Activated CD8-positive, alpha-beta memory T cell treated with anti-CD3 and anti-CD28 coated beads for 36 hours (primary cell): ENCODE measurements around the gene DDX60. TPM values are rescaled to one million over a fixed set of nuclear protein-coding genes. Genes with fewer than 3 reads are reported as not detected.
"Not testable (repeated sequence)": the region's sequence is repeated elsewhere in the genome, so short reads cannot be mapped to it uniquely, and the experiment has no call there.

Experiments used
- CTCF ChIA-PET: fragments of 350-600 bp; sonication (Branson Sonifier 250); formaldehyde crosslinking; loops from one replicate; lab custom pipeline; 2021; ENCODE audit warnings: antibody characterized with exemption; lab: Charles Lee
- POLR2A ChIA-PET: fragments of 350-600 bp; sonication (Branson Sonifier 250); formaldehyde crosslinking; loops from one replicate; lab custom pipeline; 2021; ENCODE audit warnings: antibody characterized with exemption; lab: Charles Lee
- total RNA-seq, 2 experiments: library from RNA; stranded (reverse); gene quantifications; one replicate each; pipeline ENCODE4 v1.2.3, GENCODE V29; 2021

DDX60 gene
- total RNA-seq, 2 experiments from 2014 or later, result 2.3 to 2.6 TPM

- ChIA-PET POLR2A (interaction anchor here (1.6 kb wide), 1 partner anchor 13 kb away, joined by 4 read pairs; no protein-coding TSS in a partner anchor), CTCF (interaction anchor here (1.0 kb wide), 1 partner anchor 12 kb away, joined by 3 read pairs; no protein-coding TSS in a partner anchor)
Measured at GRCh38 chr4:168304744-168305459, 13.7 kb downstream of the DDX60 start.

DNA sequence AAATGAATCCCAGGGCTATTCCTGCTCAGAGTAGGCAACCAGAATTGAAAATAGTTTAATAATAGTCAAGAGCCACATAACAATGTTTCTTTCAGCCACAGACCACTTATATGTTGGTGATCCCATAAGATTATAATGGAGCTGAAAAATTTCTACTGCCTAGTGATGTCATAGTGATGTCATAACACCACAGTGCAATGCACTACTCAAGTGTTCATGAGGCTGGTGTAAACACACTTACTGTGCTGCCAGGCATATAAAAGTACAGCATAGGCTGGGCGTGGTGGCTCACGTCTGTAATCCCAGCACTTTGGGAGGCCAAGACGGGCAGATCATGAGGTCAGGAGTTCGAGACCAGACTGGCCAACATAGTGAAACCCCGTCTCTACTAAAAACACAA is 15.1 kb downstream of the DDX60 start:
- CTCF ChIA-PET, result interaction anchor here (0.7 kb wide), 1 partner anchor 482 kb away, joined by 3 read pairs; no protein-coding TSS in a partner anchor
- POLR2A ChIA-PET, result not testable (repeated sequence)

DNA sequence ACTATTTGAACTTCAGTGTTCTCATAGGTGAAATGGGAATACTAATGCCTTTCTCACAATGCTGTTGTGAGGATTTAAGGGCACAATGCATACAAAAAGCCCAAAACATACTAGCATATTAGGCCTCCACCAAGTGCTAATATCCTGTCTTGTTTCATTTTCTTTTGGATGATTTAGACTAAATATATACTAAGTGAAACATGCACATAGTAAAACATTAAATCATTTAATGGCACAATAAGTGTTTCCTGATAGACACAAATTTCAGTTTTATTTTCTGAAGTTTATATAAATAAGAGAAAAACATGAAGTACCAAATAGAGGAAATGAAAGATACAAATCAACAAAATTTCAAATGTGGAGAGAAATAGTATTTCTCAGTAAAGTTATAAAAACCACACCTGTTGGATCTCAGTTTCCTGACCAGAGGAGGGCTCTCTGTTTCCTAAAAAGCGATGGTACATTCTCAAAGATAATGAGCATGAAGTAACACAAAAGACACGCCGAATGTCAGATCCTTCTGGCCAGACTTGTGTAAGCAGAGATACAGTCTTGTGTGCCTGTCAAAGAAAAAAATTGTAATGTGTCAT is 25.1 kb downstream of the DDX60 start:
- ChIA-PET POLR2A (no interaction called here), CTCF (no interaction called here)

DNA sequence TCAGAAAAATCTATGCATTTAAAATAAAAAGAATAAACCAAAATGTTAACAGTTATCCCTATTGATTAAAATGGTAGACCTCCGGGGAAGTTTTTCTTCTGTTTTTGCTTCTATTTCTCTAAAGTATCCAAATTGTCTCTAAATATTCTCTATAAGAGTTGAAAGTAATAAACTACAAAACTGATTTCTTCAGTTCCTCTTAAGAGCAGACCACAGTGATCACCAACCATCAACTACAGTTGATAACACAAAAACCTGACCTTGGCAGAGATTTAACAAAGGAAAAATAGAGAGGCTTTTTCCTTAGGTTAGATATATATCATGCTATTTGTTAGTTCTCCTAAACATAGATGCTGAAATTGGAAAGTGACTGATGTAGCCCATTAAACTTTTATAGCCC is 27.3 kb downstream of the DDX60 start:
- ChIA-PET CTCF (no interaction called here), POLR2A (no interaction called here)

- CTCF ChIA-PET, POLR2A ChIA-PET: not testable (repeated sequence)
Measured at GRCh38 chr4:168285850-168286249, 32.7 kb downstream of the DDX60 start.

GRCh38 chr4:168279556-168279955 is 39.0 kb downstream of the DDX60 start:
- POLR2A ChIA-PET, result no interaction called here
- CTCF ChIA-PET, result no interaction called here

DNA sequence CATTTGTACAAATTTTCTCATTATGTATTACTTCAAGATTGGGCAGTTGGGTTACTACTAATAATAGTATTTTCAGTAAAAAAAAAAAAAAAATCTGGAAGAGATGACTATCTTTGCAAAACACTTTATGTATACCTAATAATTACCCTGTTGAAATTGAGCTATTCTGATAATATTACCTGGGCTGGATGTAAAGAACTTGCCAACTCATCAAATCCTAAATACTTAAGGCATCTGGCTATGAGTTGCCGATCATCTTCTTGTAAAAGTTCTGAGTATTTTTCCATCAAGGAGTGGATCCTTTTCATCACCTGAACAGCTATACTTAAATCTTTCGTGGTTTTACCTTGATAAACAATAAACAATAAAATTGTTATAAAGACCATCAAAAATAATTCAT is 42.7 kb downstream of the DDX60 start:
- ChIA-PET POLR2A (no interaction called here), CTCF (no interaction called here)

DNA sequence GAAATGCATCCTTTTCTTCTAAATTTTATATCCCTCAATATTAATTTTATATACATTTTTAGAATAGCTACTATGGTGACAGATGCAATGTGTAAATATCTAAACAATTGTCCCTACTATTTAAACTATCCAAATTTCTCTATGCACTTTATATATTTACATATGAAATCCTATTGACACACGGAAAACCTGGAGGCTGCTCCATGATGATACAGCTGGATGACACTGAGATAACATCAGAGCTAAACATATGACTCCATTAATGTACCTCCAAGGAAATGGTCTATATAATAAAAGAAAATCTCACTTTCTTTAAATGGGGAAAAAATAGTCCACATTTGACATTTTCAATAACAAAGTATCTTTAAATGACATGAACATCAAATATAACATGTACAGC is 43.7 kb downstream of the DDX60 start:
- ChIA-PET POLR2A (no interaction called here), CTCF (no interaction called here)

GRCh38 chr4:168273838-168274237 is 44.7 kb downstream of the DDX60 start:
- POLR2A ChIA-PET, result no interaction called here
- CTCF ChIA-PET, result no interaction called here

- CTCF ChIA-PET, result no interaction called here
- POLR2A ChIA-PET, result no interaction called here
Measured at GRCh38 chr4:168272488-168272887, 46.1 kb downstream of the DDX60 start.

- POLR2A ChIA-PET, result no interaction called here
- CTCF ChIA-PET, result interaction anchor here (0.7 kb wide), 1 partner anchor 737 kb away, joined by 4 read pairs; no protein-coding TSS in a partner anchor
Measured at GRCh38 chr4:168269896-168270295, 48.7 kb downstream of the DDX60 start.

DNA sequence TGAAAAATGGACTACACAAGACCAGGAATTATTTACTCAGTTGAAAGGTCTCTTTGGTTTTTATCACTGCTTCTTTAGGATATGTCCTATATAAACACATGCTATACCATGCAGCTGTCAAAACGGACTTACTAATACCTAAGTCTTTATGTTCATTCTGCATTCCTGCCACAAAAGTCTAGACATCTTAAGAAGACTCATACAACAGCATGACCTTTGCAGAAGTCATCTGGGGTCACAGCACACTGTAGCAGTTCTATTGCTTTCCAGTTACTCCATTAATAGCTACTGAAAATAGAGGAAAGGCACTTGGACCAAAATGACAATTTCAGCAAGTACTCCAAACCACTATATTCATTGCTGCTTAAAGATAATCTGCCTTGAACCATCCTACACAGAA is 53.2 kb downstream of the DDX60 start:
- CTCF ChIA-PET, result no interaction called here

GRCh38 chr4:168264903-168265302 is 53.6 kb downstream of the DDX60 start:
- CTCF ChIA-PET, result no interaction called here
- POLR2A ChIA-PET, result no interaction called here

More for the DNA sequence above, 53.2 kb downstream of the DDX60 start:
- POLR2A ChIA-PET, result no interaction called here

GRCh38 chr4:168263039-168263438 is 55.5 kb downstream of the DDX60 start:
- CTCF ChIA-PET, result no interaction called here
- POLR2A ChIA-PET, result no interaction called here

DNA sequence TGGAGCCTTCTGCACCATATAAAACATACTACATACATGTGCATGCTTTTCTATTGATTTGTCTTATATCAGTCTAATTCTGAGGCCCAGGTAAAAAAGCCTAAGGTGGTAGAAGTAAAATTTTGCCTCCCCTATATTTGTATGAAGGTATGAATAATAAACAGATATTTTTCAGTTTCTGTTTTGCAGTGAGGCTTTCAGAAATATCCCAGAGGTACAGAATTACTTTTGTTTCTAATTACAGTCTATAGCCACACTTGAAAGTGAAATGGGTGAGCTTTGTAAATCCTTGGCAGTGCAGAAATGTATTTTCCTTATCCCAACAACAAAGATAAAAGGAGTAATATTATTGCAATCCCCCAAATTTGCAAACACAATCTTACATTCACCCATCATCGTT is 59.5 kb downstream of the DDX60 start:
- CTCF ChIA-PET, result no interaction called here
- POLR2A ChIA-PET, result no interaction called here

GRCh38 chr4:168257768-168258167 is 60.8 kb downstream of the DDX60 start:
- ChIA-PET CTCF (no interaction called here), POLR2A (no interaction called here)

DNA sequence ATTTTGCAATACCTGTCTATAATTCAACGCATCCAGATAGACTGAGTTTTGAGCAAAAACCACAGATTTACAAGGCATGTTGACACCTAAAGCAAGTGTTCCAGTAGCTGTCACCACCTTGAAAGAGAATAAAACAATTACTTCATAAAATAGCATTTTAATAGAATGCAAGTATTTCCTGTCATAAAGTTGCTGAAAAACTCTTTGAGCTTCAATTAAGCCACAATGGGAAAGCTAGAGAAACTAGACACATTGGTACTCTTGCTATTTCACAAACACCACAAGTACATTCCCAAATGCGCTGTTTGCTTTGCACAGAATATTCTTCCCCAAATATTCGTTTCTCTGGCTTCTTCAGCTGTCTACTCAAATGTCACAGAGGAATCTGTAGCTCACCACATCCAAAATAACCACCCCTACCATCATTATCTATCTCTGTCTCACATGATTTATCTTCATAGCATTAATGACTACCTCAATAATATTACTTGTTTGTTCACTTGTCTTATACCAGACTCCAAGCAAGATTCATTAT is 70.3 kb downstream of the DDX60 start:
- CTCF ChIA-PET, result no interaction called here
- POLR2A ChIA-PET, result no interaction called here

- ChIA-PET POLR2A (no interaction called here), CTCF (no interaction called here)
Measured at GRCh38 chr4:168247603-168248002, 70.9 kb downstream of the DDX60 start.

- POLR2A ChIA-PET, result no interaction called here
- CTCF ChIA-PET, result no interaction called here
Measured at GRCh38 chr4:168241953-168242352, 76.6 kb downstream of the DDX60 start.

- CTCF ChIA-PET, result no interaction called here
- POLR2A ChIA-PET, result no interaction called here
Measured at GRCh38 chr4:168240821-168241220, 77.7 kb downstream of the DDX60 start.

- ChIA-PET CTCF (no interaction called here), POLR2A (no interaction called here)
Measured at GRCh38 chr4:168221301-168221700, 97.3 kb downstream of the DDX60 start.
